NCI-H524 treated with DMSO at 0.1 percent for 48 hours (cell line): ENCODE measurements around the gene GFRA1.
A peak's percentile ranks its signal among the peaks of the same experiment; 100 is the strongest.

Experiments used
- DNase-seq: peaks from one replicate; lab custom pipeline; 2025; lab: John Stamatoyannopoulos, UW

The GFRA1 gene

GRCh38 chr10:116272440-116273283, at the start of gene GFRA1:
GFRA1 (minus strand) TSS chr10:116273206; CDS start chr10:116272029, 1,177 bp downstream.
- DNase-seq = no peak

- DNase-seq = peak; percentile 61
These were observed 43.5 kb upstream of the GFRA1 start for GRCh38 chr10:116316503-116316902.

- DNase-seq = peak; percentile 5
These were observed 39.5 kb upstream of the GFRA1 start for GRCh38 chr10:116312548-116312947.

- DNase-seq = no peak
These were observed 38.9 kb upstream of the GFRA1 start for GRCh38 chr10:116311706-116312490.

GRCh38 chr10:116311016-116311415, 38.0 kb upstream of the GFRA1 start:
- DNase-seq = no peak

- DNase-seq = no peak
These were observed 34.4 kb upstream of the GFRA1 start for GRCh38 chr10:116307455-116307854.

GRCh38 chr10:116306847-116307246, 33.8 kb upstream of the GFRA1 start:
- no peak for DNase-seq

GRCh38 chr10:116304923-116305322, 31.9 kb upstream of the GFRA1 start:
- no peak for DNase-seq

GRCh38 chr10:116300542-116300941, 27.5 kb upstream of the GFRA1 start:
- no peak for DNase-seq

- DNase-seq = no peak
These were observed 25.6 kb upstream of the GFRA1 start for GRCh38 chr10:116298586-116298985.

GRCh38 chr10:116296291-116296721, 23.3 kb upstream of the GFRA1 start:
- DNase-seq = no peak

- DNase-seq = no peak
These were observed 19.5 kb upstream of the GFRA1 start for GRCh38 chr10:116292493-116292892.

GRCh38 chr10:116289652-116290051, 16.6 kb upstream of the GFRA1 start:
- DNase-seq = no peak

GRCh38 chr10:116287906-116288501, 15.0 kb upstream of the GFRA1 start:
- no peak for DNase-seq

- no peak for DNase-seq
These were observed 13.7 kb upstream of the GFRA1 start for GRCh38 chr10:116286626-116287200.

GRCh38 chr10:116281775-116282174, 8.8 kb upstream of the GFRA1 start:
- DNase-seq = no peak

GRCh38 chr10:116278846-116279245, 5.8 kb upstream of the GFRA1 start:
- DNase-seq = peak; percentile 18

GRCh38 chr10:116276981-116277380, 4.0 kb upstream of the GFRA1 start:
- DNase-seq = no peak

GRCh38 chr10:116274064-116274904, 1.3 kb upstream of the GFRA1 start:
- peak; percentile 50 for DNase-seq

- no peak for DNase-seq
These were observed 1.2 kb downstream of the GFRA1 start for GRCh38 chr10:116271593-116272439.
